GM18511 (cell line): ENCODE results near the gene FNDC3B.

Experiments
- ATAC-seq: cut with Tn5 transposase; IDR thresholded peaks from one replicate; pipeline ENCODE4 v1.9.1; 2021; ENCODE audit warnings: mild to moderate bottlenecking, moderate library complexity; ENCODE audit not compliant: unreplicated experiment

Gene FNDC3B

GRCh38 chr3:172111163-172111562, 71.8 kb downstream of the FNDC3B start:
- ATAC-seq, result no peak

- ATAC-seq, result no peak
Observed at GRCh38 chr3:172112078-172112733, 72.8 kb downstream of the FNDC3B start.

GRCh38 chr3:172112734-172113120, 73.3 kb downstream of the FNDC3B start:
- no peak for ATAC-seq

DNA sequence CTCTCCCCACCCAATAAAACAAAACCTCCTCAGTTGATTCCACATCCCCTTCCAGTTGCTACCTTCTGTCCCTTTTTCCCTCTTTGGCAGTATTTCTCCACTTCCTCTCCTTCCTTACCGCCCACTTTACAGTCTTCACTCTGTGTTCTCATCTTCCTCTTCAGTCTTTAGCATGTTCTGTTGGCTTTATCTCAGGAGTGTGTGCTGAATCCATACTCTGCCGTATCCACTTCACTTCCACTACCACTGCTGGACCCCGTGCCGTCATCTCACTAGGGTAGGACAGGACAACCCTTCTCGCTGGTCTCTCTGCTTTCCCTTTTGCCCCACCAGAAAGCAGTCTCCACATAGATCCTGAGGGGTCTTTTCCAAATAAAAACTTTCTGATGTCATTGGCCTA, 74.3 kb downstream of the FNDC3B start:
- ATAC-seq, result no peak

DNA sequence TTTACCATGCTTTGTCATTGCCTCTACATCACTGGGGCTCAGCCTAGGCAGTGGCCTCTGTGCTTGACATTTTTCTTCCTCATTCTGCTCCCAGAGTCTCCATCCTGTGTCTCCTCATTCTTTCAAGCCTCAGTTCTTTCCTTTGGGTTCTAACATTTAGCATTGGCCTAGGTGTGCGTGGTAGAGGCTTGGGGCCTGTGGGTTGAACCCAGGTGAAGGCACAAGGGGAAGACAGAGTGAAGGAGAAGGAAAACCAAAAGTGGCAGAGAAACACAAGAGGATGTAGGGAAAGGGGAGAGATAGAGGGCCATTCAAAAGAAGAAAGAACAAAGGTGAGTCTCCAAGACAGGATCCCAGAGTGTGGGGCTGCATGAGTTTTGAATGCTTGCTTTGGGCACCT, 75.7 kb downstream of the FNDC3B start:
- ATAC-seq, result no peak

- ATAC-seq, result no peak
Observed at GRCh38 chr3:172115787-172116186, 76.4 kb downstream of the FNDC3B start.

DNA sequence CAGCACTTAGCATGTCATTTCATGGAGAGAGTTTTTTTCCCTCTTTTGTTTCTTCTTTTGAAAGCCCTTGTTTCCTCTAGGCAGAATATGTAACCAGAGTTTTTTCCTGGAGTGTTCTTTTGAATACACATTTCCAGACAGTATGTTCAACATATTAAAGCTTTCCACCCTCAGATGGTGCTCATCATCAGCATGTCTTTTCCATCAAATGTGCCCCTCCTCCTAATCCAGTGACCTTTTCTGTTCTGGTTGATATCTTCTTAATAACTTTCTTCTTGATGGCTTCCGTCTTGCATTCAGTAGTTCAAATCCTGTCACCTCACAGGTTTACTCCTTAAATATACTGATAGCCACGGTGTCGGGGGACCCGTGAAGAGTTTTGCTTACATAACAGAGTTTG, 78.6 kb downstream of the FNDC3B start:
- no peak for ATAC-seq

GRCh38 chr3:172119266-172119969, 80.0 kb downstream of the FNDC3B start:
- ATAC-seq, result no peak

- ATAC-seq, result no peak
Observed at GRCh38 chr3:172120912-172121311, 81.5 kb downstream of the FNDC3B start.

DNA sequence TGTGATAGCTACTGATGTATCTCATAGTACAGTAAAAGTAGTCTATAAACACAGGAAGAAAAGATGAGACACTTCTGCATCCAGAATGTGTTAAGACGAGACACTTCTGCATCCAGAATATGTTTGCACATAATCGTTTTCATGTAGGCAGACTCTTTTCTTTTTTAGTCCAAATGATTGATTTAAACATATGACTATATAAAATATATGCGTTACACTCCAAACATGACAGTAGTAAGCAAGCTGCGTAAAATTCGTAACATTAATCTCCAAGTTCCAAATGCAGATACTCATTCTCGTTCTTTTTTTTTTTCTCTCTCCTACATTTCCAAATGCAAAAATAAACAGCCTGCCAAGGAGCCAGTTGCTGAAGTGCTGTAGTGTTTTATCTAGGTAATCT, 82.6 kb downstream of the FNDC3B start:
- no peak for ATAC-seq

GRCh38 chr3:172124271-172124670, 84.9 kb downstream of the FNDC3B start:
- ATAC-seq, result no peak

DNA sequence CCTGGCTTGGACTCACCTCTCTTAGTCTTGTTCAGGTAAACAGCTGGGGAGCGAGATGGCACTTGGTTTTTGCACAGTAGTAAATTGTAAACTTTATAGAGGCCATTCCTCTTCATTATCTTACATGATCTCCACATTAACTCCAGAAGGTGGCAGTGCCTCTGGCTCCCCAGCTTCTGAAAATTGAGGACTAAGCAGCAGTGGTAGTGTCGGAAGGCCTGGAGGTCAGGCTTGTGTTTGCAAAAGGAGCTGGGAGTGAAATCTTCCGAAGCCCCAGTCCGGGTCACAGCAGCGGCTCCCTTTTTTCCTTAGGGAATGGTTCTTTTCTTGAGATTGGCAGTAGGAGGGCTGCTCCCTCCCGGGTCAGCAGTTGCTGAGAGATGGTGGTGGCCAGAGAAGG, 85.7 kb downstream of the FNDC3B start:
- no peak for ATAC-seq

- ATAC-seq, result no peak
Observed at GRCh38 chr3:172125963-172126457, 86.6 kb downstream of the FNDC3B start.

- ATAC-seq, result no peak
Observed at GRCh38 chr3:172126741-172127140, 87.4 kb downstream of the FNDC3B start.

DNA sequence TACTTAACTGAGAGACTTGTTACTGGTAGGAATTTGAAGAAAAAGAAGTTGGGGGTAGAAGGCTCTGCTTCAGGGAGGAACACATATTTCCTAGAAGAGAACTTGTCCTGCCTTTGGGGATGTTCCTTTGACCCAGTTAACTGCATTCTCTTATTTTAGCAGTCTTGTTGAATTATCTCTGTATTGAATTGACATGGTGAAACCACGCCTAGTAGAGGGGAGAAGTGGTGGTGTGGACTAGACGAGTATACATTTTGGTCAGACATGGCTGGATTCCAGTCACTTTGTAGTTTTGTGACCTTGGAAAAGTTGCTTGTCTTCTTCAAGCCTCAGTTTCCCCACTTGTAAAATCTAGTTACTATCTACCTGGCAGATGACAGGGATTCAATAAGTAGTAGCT, 87.8 kb downstream of the FNDC3B start:
- ATAC-seq, result no peak

- no peak for ATAC-seq
Observed at GRCh38 chr3:172127929-172128580, 88.7 kb downstream of the FNDC3B start.

- ATAC-seq, result no peak
Observed at GRCh38 chr3:172128858-172129257, 89.5 kb downstream of the FNDC3B start.

GRCh38 chr3:172129498-172129849, 90.1 kb downstream of the FNDC3B start:
- ATAC-seq, result no peak

DNA sequence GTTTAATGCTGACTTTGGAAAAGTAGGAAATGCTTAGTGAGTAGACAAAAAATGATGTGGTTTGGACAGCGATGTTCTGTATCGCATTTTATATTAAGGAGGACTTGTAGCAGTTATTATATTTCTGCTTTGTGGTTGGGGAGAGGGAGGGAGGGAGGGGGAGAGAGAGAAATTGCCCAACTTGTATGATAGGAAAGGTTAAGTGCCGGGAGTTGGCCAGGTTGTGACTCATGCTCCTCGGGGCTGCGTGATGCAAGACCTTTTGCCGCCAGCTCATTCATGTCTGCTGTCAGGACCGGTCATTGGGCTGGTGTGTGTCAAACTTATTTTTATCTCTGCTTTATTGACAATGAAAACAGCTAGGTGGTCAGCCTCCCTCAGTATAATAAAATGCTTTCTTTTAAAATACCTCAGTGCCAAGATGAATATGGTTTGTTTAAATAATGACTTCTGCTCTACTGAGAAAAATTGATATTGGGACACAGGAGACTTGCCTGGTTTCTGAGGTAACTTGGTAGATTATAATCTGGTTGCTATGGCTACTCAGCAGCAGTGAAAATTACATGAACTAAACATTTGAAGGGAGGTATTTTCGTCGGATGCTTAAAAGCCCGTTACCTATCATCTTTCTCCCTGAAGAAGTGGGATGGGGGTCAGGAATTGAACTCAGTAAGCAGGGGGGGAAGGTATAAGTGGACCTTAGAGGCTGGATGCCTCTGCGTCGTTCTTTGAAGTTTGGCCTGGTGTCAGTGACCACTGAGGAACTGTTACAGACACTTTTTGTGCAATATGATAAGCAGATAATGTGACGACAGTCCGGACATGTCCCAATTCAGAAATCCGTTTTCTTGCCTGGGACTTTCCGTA, 90.7 kb downstream of the FNDC3B start:
- ATAC-seq, result peak; percentile 34

DNA sequence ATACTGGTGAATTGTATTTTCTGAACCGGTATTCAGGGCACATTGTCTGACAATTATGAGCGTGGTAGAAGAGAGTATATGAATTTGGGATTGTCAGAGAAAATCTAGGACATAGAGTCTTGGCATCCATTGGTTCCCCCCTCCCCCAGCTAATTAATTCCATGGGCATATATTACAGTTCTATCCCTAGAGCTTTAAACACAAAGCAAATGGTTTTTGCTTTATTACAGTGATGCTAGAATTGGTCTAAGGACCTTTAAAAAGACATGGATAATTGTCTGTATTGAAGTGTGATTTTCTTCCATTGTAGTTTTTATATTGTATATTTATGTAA, 91.3 kb downstream of the FNDC3B start:
- no peak for ATAC-seq

GRCh38 chr3:172131746-172132145, 92.4 kb downstream of the FNDC3B start:
- ATAC-seq, result no peak
